VCaP (cell line): ENCODE results near the gene MGAT1.
"Not testable (repeated sequence)": the region's sequence is repeated elsewhere in the genome, so short reads cannot be mapped to it uniquely, and the experiment has no call there.

Experiments used
- H3K27ac ChIP-seq: fragments of 450-650 bp; 2 replicates; pipeline ENCODE4 v1.5.1; 2017
- TF ChIP-seq, protein P1 (sequence below): fragments of 450-650 bp; conservative IDR thresholded peaks from 2 replicates; pipeline ENCODE4 v1.5.1; 2017; ENCODE audit warnings: mild to moderate bottlenecking, moderate library complexity

The MGAT1 gene

DNA sequence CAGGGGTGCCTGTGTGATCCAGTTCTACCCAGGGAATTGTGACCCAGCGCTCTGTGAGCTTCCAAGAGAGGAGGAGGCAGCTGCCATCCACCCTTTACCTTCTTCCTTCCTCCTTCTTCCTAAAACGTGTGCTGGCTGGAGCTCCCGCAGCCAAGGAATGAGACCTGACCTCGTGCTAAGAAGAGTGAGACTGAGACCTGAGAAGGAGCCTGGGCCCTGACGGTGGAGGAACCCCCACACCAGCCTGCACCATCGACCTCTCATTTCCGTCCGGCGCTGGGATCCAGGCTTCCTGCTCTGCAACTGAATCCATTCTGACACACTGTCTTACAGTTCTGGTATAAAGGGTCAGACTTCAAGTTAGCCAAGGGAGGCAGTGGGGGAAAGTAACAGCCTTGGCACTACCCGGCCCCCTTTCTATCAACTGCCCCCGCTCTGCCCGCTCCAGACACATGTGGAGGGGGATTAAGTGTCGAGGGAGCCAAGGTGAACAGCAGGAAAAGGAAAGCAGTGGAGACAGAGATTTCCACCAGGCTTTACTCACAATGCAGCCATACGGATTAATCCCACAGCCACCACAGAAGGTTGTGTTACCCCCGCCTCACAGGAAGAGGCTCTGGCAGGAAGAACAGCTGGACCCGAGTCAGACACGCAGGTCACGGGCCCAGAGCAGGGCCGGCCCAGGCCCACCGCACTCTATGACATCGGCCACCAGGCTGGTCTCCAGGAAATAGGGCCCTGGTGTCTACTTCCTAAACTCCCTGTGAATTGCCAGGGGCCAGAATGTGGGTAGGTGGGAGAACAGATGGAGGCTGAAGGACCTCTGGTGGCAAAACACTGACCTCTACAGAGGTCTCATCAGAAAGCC, 15.8 kb downstream of the MGAT1 start:
- H3K27ac ChIP-seq, result peak overlapping the region; percentile 36
- TF ChIP-seq, protein P1, sequence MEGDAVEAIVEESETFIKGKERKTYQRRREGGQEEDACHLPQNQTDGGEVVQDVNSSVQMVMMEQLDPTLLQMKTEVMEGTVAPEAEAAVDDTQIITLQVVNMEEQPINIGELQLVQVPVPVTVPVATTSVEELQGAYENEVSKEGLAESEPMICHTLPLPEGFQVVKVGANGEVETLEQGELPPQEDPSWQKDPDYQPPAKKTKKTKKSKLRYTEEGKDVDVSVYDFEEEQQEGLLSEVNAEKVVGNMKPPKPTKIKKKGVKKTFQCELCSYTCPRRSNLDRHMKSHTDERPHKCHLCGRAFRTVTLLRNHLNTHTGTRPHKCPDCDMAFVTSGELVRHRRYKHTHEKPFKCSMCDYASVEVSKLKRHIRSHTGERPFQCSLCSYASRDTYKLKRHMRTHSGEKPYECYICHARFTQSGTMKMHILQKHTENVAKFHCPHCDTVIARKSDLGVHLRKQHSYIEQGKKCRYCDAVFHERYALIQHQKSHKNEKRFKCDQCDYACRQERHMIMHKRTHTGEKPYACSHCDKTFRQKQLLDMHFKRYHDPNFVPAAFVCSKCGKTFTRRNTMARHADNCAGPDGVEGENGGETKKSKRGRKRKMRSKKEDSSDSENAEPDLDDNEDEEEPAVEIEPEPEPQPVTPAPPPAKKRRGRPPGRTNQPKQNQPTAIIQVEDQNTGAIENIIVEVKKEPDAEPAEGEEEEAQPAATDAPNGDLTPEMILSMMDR, result no peak

DNA sequence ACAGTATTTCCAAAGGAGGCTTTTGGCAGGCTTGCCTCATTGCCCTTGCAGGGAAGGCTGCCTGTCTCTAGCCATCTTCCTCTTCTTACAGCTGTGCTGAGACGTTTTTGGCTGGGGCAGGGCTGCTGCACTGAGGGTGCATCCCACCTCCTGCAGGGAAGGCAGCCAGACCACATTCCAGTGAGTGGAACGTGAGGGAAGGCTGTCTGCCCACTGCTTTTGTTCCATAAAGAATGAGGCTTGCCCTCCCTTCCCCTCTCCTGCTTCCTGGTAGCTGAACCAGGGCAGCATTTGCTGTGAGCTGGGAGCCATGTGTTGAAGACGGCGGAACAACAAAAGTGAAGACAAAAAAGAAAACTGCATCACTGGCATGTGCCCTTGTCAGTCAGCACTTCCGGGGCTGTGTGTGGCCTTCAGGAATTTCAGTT, 16.8 kb downstream of the MGAT1 start:
- TF ChIP-seq, protein P1, result no peak
- peak overlapping the region; percentile 36 for H3K27ac ChIP-seq

DNA sequence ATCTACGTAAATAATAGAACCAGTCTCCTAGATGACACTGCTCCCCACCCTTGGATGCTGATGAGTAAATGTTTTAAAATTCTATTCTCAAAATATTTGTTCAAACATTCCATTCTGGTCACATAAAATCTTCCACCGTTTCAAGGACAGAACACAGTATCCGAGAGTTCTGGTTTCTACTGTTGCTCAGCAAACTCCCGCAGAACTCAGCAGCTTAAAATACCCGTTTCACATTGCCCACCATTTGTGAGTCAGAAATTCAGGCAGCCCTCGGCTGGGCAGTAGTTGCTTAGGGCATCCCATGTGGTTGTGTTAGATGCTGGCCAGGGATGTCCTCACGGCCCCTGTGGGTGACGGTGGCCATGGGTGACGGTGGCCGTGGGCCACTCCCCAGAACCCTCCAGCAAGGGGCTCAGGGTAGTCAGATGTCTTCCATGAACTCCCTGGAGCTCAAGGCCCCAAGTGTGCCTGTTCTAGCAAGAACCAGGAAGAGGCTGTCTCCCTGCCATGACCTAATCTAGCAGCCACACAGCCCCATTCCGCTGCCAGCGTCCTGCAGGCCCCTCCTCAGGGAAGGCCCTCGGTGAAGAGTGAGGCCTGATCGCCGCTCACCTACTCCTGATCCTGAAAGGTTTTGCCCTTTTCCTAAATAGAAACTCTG, 17.4 kb downstream of the MGAT1 start:
- TF ChIP-seq, protein P1, result no peak
- peak overlapping the region; percentile 36 for H3K27ac ChIP-seq

DNA sequence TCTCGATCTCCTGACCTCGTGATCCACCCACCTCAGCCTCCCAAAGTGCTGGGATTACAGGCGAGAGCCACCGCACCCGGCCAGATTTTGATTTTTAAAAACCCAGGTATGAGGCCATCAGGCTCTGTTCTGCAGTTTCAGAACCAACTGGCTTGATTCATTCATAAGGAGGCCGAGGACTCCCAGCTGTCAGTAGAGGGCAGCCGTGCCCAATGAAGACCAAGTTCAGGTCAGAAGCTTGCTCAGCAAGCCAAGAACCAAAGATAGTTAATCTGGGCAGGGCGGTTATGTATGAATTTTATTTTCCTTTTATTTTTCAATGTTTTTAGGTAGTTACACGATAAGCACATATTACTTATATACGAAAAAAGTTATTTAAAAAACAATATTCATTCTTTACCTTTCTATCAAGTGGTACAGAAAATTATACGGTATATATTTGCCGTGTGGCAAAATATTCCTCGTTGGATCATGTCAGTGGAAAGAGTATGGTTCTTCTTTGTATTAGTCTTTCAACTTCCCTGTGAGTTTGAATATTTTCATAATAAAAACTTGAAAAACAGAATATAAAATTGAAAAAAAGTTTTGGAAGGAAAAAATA, 18.0 kb downstream of the MGAT1 start:
- H3K27ac ChIP-seq, result no peak overlapping the region; the same call in 1 of the 2 replicates
- TF ChIP-seq, protein P1, result peak; percentile 98

DNA sequence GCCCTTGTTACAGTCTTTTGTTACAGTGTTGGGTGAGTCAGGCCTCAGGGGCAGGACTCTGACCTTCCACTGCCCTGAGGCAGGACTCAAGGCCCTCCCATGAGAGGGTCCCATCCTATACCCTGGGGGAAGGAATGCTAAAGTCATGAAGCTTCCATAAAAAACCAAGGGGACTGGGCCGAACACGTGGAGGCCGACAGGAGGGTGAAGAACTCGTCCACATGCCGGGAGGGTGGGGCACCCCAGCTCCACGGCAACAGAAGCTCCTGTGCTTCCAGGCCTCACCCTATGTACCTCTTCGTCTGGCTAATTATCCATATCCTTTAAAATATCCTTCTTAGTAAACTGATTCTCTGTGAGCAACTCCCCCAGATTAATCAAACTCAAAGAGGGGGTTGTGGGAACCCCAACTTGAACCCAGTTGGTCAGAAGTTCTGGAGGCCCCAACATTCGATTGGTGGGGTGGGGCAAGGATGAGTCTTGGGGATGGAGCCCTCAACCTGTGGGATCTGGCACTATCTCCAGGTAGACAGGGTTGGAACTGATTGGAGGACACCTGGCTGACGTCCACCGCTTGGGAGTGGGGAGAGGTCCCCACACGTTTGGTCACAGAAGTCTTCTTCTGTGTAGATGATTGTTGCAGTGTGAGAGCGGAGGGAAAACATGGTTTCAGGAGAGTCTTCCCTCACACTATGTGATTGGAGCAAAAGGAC, 19.1 kb downstream of the MGAT1 start:
- TF ChIP-seq, protein P1, result no peak
- H3K27ac ChIP-seq, result no peak overlapping the region

DNA sequence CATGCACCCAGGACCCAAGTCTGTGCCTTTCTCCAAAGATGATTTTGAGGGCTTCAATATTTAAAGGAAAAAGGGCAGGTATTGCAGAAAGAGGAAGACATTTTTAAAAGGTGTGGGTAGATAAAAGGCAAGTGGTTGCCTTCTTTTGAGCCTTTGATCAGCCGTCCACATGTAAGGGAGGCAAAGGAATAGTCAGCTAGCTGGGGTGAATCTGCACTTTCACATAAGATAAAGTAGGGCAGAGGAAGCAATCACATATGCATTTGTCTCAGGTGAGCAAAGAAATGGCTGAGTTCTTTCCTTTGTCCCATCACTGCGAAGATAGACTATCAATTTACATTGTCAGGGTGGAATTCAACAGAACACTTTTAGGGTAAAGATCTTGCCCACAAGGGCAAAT, 19.9 kb downstream of the MGAT1 start:
- TF ChIP-seq, protein P1, result no peak
- H3K27ac ChIP-seq, result no peak overlapping the region

DNA sequence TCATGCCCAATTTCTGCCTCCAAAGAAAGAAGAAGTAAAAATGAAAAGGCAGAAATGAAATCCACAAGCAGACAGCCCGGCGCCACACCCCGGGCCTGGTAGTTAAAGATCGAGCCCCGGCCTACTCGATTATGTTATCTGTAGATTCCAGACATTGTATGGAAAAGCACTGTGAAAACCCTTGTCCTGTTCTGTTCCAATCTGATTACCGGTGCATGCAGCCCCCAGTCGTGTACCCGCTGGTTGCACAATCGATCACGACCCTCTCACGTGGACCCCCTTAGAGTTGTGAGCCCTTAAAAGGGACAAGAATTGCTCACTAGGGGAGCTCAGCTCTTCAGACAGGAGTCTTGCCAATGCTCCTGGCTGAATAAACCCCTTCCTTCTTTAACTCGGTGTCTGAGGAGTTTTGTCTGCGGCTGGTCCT, 20.7 kb downstream of the MGAT1 start:
- H3K27ac ChIP-seq, result not testable (repeated sequence)
